Right kidney (tissue), 1 donor: ENCODE data around the gene C11orf87.

ENCODE experiments used
- DNase-seq: peaks from one replicate; pipeline ENCODE4 v3.0.0-alpha.2; 2016

Gene C11orf87

GRCh38 chr11:109443052-109443451 is 21.1 kb downstream of the C11orf87 start:
- no peak for DNase-seq

DNA sequence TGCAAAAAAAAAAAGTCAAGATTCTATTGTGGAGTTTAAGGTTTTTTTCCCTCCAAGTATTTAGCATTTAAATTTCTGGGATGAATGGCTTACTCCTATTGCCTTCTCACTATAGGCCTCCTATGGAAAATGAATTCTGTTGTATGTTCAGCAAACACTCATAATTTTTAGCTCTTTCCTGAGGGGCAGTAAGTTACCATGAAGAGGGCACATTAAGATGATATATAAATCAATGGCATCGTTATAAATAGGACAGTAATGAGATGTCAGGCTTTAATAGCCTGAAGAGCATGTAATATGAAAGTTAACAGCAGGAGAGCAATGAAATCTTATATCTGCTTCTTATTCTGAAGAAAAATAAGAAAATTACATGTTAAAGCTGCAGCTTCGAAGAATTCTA is 32.9 kb downstream of the C11orf87 start:
- DNase-seq = no peak
